WTC11 (cell line): ENCODE data around the gene SHISA7. TPM values are rescaled to one million over a fixed set of nuclear protein-coding genes. Genes with fewer than 3 reads are reported as not detected.
"Not testable (repeated sequence)": the region's sequence is repeated elsewhere in the genome, so short reads cannot be mapped to it uniquely, and the experiment has no call there.

Source experiments
- ATAC-seq: fragments of 200-7000 bp; cut with Tn5 transposase; 2 replicates; pipeline ENCODE4 v1.10.0; 2021; ENCODE audit warnings: mild to moderate bottlenecking, moderate library complexity
- CTCF ChIA-PET: fragments of 300-600 bp; sonication (Branson Sonifier 250); formaldehyde crosslinking; loops from one replicate; lab custom pipeline; 2021; ENCODE audit warnings: antibody characterized with exemption; lab: Charles Lee
- POLR2A ChIA-PET: fragments of 350-600 bp; sonication (Branson Sonifier 250); formaldehyde crosslinking; loops from one replicate; lab custom pipeline; 2021; ENCODE audit warnings: antibody characterized with exemption; lab: Charles Lee
- DNase-seq: peaks from one replicate; pipeline ENCODE4 v3.0.0; 2021; ENCODE audit warnings: low spot score
- H3K27ac Mint-ChIP-seq: 2 replicates; pipeline ENCODE4 v1.8.0; 2021; ENCODE audit warnings: mixed read lengths
- H3K27me3 Mint-ChIP-seq: 2 replicates; pipeline ENCODE4 v1.8.0; 2021; ENCODE audit warnings: low read depth, mild to moderate bottlenecking, moderate library complexity, mixed read lengths
- H3K36me3 Mint-ChIP-seq: 2 replicates; pipeline ENCODE4 v1.8.0; 2021; ENCODE audit warnings: mixed read lengths
- H3K4me1 Mint-ChIP-seq: 2 replicates; pipeline ENCODE4 v1.8.0; 2022; ENCODE audit warnings: mixed read lengths
- H3K4me3 Mint-ChIP-seq: 2 replicates; pipeline ENCODE4 v1.8.0; 2021; ENCODE audit warnings: mild to moderate bottlenecking, moderate library complexity, mixed read lengths
- H3K9me3 Mint-ChIP-seq: 2 replicates; pipeline ENCODE4 v1.8.0; 2021; ENCODE audit warnings: mixed read lengths
- CDX4 ChIP-seq: fragments of 250-450 bp; sonication (Bioruptor Pico); IDR thresholded peaks from 2 replicates; pipeline ENCODE4 v1.9.0; 2021; ENCODE audit warnings: moderate library complexity, mild to moderate bottlenecking, inconsistent platforms, borderline replicate concordance
- E2F4 ChIP-seq: sonication (generic); formaldehyde crosslinking; IDR thresholded peaks from 2 replicates; pipeline ENCODE4 v1.8.1; 2022; ENCODE audit warnings: low read depth, mild to moderate bottlenecking, moderate library complexity, missing genetic modification reagents, borderline replicate concordance
- ESRRA ChIP-seq: sonication (generic); formaldehyde crosslinking; IDR thresholded peaks from 2 replicates; pipeline ENCODE4 v1.8.1; 2022; ENCODE audit warnings: mild to moderate bottlenecking, missing genetic modification reagents, borderline replicate concordance
- NR3C1 ChIP-seq: sonication (generic); formaldehyde crosslinking; conservative IDR thresholded peaks from 2 replicates; pipeline ENCODE4 v1.8.1; 2023; ENCODE audit warnings: low read depth, mild to moderate bottlenecking, missing genetic modification reagents
- RELA ChIP-seq: sonication (generic); formaldehyde crosslinking; IDR thresholded peaks from 2 replicates; pipeline ENCODE4 v1.8.1; 2022; ENCODE audit warnings: missing genetic modification reagents, mild to moderate bottlenecking, borderline replicate concordance
- USF2 ChIP-seq: sonication (generic); formaldehyde crosslinking; IDR thresholded peaks from 2 replicates; pipeline ENCODE4 v1.8.1; 2023; ENCODE audit warnings: mild to moderate bottlenecking, missing genetic modification reagents, moderate library complexity
- ZNF219 ChIP-seq: sonication (generic); formaldehyde crosslinking; IDR thresholded peaks from 2 replicates; pipeline ENCODE4 v1.8.0; 2023; ENCODE audit warnings: missing genetic modification reagents, mild to moderate bottlenecking, borderline replicate concordance
- total RNA-seq: library from RNA; stranded (reverse); gene quantifications from 3 replicates; pipeline ENCODE4 v1.2.3, GENCODE V29; 2021
- TF ChIP-seq, protein P1 (sequence below): sonication (generic); formaldehyde crosslinking; IDR thresholded peaks from 2 replicates; pipeline ENCODE4 v1.8.1; 2022; ENCODE audit warnings: low read depth, missing genetic modification reagents, borderline replicate concordance
- TF ChIP-seq, protein P2 (sequence below): sonication (generic); formaldehyde crosslinking; IDR thresholded peaks from 2 replicates; pipeline ENCODE4 v1.8.0; 2022; ENCODE audit warnings: mild to moderate bottlenecking, missing genetic modification reagents
- TF ChIP-seq, protein P3 (sequence below): fragments of 250-450 bp; sonication (Bioruptor Pico); IDR thresholded peaks from 2 replicates; pipeline ENCODE4 v1.9.0; 2021; ENCODE audit warnings: mild to moderate bottlenecking
- TF ChIP-seq, protein P4 (sequence below): sonication (generic); formaldehyde crosslinking; conservative IDR thresholded peaks from 2 replicates; pipeline ENCODE4 v1.8.1; 2023; ENCODE audit warnings: mild to moderate bottlenecking, low read depth, missing genetic modification reagents, moderate library complexity

The SHISA7 gene
- total RNA-seq, 1 experiment from 2014 or later, result 0.79 TPM

DNA sequence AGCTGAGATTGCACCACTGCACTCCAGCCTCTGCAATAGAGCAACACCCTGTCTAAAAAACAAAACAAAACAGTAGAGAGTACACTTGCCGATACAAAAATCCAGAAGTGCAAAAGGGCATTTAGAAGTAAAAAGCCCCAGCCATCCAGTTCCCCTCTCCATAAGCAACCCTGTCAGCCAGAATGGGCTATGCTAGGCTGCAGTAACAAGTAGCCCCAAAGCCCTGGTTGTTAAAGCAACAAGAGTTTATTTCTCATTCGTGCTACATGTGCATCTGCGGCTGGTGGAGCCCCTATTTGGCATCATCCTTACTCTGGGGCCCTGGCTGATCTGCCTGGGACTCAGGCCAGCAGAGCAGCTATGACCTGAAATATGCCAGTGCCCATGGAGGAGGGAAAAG is 18.6 kb downstream of the SHISA7 start (continued):
- no peak for TF ChIP-seq RELA (CRISPR knock-in tag)

DNA sequence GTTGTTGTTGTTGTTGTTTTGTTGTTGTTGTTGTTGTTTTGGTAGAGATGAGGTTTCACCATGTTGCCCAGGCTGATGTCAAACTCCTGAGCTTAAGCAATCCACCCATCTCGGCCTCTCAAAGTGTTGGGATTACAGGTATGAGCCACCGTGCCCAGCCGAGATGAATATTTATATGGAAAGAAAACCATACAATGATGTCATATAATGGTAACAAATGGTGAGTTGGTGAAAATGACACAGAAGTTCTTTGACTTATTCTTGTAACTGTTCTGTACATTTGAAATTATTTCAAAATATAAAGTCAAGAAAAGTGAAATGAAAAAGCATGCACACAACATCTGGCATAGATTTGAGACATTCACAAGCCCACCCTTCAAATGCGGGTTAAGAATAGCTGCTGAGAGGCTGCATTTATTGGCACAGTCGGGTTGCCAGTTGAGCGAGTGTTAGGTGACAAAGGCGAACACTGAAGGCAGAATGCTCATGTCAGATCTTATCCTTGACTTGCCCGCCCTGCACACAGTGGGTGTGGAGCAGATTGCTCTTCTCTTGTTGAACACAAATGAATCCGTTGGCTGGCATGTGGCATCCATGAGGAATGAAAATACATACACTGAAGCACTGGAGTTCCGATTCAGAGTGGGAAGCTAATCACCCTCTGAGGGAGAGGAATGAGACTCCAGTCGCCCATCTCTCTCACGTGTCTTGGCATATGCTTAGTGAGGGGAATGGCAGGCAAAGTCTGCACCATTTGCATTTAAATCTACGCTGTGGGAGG is 19.7 kb downstream of the SHISA7 start:
- ATAC-seq (no peak), DNase-seq (no peak)
- Mint-ChIP-seq H3K9me3 (no peaks in the 10 kb centered on the region), H3K27me3 (peaks cover 71% of the 10 kb centered on the region), H3K4me3 (no peak overlapping the region), H3K27ac (no peak overlapping the region), H3K4me1 (no peaks in the 10 kb centered on the region; the same call in 1 of the 2 replicates), H3K36me3 (no peaks in the 10 kb centered on the region)
- TF ChIP-seq, protein P1, sequence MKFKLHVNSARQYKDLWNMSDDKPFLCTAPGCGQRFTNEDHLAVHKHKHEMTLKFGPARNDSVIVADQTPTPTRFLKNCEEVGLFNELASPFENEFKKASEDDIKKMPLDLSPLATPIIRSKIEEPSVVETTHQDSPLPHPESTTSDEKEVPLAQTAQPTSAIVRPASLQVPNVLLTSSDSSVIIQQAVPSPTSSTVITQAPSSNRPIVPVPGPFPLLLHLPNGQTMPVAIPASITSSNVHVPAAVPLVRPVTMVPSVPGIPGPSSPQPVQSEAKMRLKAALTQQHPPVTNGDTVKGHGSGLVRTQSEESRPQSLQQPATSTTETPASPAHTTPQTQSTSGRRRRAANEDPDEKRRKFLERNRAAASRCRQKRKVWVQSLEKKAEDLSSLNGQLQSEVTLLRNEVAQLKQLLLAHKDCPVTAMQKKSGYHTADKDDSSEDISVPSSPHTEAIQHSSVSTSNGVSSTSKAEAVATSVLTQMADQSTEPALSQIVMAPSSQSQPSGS (CRISPR knock-in tag), result no peak
- TF ChIP-seq NR3C1 (CRISPR knock-in tag), result no peak
- ChIA-PET CTCF (interaction anchor here (0.6 to 1.0 kb wide), 3 partner anchors 30 to 209 kb away, joined by 3 read pairs; partner anchors contain the start of gene KMT5C), POLR2A (interaction anchor here (0.6 kb wide), 2 partner anchors 12 to 206 kb away, joined by 3 read pairs; no protein-coding TSS in a partner anchor)

GRCh38 chr19:55421281-55421680 is 21.8 kb downstream of the SHISA7 start:
- POLR2A ChIA-PET, H3K36me3 Mint-ChIP-seq, DNase-seq, H3K4me3 Mint-ChIP-seq, H3K9me3 Mint-ChIP-seq, H3K4me1 Mint-ChIP-seq, H3K27ac Mint-ChIP-seq, ATAC-seq: not testable (repeated sequence)
- peaks cover 77% of the 10 kb centered on the region for H3K27me3 Mint-ChIP-seq
- CTCF ChIA-PET, result interaction anchor here (0.6 kb wide), 1 partner anchor 261 kb away, joined by 4 read pairs; no protein-coding TSS in a partner anchor

- H3K9me3 Mint-ChIP-seq, result no peaks in the 10 kb centered on the region
- no peak overlapping the region for H3K27ac Mint-ChIP-seq
- H3K4me1 Mint-ChIP-seq, result peaks cover 2% of the 10 kb centered on the region
- H3K36me3 Mint-ChIP-seq, result no peaks in the 10 kb centered on the region
- CTCF ChIA-PET, result interaction anchor here (0.9 to 3.2 kb wide), 7 partner anchors 8 to 331 kb away, joined by 3 to 16 read pairs (median 5); partner anchors contain the start of gene ISOC2
- peaks cover 76% of the 10 kb centered on the region for H3K27me3 Mint-ChIP-seq
- H3K4me3 Mint-ChIP-seq, result no peak overlapping the region
- DNase-seq (peak; percentile 22), ATAC-seq (peak; percentile 55)
- POLR2A ChIA-PET, result interaction anchor here (0.5 to 0.6 kb wide), 2 partner anchors 11 to 27 kb away, joined by 3 to 5 read pairs; no protein-coding TSS in a partner anchor
- no peak for TF ChIP-seq ESRRA
- TF ChIP-seq USF2, result no peak
- TF ChIP-seq, protein P2, sequence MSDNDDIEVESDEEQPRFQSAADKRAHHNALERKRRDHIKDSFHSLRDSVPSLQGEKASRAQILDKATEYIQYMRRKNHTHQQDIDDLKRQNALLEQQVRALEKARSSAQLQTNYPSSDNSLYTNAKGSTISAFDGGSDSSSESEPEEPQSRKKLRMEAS (CRISPR knock-in tag), result no peak
- no peak for TF ChIP-seq NR3C1 (CRISPR knock-in tag)
- TF ChIP-seq CDX4, result no peak
- TF ChIP-seq, protein P3, sequence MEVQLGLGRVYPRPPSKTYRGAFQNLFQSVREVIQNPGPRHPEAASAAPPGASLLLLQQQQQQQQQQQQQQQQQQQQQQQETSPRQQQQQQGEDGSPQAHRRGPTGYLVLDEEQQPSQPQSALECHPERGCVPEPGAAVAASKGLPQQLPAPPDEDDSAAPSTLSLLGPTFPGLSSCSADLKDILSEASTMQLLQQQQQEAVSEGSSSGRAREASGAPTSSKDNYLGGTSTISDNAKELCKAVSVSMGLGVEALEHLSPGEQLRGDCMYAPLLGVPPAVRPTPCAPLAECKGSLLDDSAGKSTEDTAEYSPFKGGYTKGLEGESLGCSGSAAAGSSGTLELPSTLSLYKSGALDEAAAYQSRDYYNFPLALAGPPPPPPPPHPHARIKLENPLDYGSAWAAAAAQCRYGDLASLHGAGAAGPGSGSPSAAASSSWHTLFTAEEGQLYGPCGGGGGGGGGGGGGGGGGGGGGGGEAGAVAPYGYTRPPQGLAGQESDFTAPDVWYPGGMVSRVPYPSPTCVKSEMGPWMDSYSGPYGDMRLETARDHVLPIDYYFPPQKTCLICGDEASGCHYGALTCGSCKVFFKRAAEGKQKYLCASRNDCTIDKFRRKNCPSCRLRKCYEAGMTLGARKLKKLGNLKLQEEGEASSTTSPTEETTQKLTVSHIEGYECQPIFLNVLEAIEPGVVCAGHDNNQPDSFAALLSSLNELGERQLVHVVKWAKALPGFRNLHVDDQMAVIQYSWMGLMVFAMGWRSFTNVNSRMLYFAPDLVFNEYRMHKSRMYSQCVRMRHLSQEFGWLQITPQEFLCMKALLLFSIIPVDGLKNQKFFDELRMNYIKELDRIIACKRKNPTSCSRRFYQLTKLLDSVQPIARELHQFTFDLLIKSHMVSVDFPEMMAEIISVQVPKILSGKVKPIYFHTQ (CRISPR knock-in tag), result no peak
- TF ChIP-seq, protein P1 (CRISPR knock-in tag), result no peak
- TF ChIP-seq, protein P4, sequence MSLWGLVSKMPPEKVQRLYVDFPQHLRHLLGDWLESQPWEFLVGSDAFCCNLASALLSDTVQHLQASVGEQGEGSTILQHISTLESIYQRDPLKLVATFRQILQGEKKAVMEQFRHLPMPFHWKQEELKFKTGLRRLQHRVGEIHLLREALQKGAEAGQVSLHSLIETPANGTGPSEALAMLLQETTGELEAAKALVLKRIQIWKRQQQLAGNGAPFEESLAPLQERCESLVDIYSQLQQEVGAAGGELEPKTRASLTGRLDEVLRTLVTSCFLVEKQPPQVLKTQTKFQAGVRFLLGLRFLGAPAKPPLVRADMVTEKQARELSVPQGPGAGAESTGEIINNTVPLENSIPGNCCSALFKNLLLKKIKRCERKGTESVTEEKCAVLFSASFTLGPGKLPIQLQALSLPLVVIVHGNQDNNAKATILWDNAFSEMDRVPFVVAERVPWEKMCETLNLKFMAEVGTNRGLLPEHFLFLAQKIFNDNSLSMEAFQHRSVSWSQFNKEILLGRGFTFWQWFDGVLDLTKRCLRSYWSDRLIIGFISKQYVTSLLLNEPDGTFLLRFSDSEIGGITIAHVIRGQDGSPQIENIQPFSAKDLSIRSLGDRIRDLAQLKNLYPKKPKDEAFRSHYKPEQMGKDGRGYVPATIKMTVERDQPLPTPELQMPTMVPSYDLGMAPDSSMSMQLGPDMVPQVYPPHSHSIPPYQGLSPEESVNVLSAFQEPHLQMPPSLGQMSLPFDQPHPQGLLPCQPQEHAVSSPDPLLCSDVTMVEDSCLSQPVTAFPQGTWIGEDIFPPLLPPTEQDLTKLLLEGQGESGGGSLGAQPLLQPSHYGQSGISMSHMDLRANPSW (CRISPR knock-in tag), result no peak
- no peak for TF ChIP-seq ZNF219 (CRISPR knock-in tag)
- no peak for TF ChIP-seq E2F4 (CRISPR knock-in tag)
These were observed 23.4 kb downstream of the SHISA7 start for GRCh38 chr19:55419624-55420236.
